HG02973 (cell line): Measurements from ENCODE around the gene SEMA4D.

ENCODE experiments used
- ATAC-seq: cut with Tn5 transposase; IDR thresholded peaks from one replicate; pipeline ENCODE4 v1.9.1; 2021; ENCODE audit warnings: moderate library complexity; ENCODE audit not compliant: unreplicated experiment

SEMA4D gene

DNA sequence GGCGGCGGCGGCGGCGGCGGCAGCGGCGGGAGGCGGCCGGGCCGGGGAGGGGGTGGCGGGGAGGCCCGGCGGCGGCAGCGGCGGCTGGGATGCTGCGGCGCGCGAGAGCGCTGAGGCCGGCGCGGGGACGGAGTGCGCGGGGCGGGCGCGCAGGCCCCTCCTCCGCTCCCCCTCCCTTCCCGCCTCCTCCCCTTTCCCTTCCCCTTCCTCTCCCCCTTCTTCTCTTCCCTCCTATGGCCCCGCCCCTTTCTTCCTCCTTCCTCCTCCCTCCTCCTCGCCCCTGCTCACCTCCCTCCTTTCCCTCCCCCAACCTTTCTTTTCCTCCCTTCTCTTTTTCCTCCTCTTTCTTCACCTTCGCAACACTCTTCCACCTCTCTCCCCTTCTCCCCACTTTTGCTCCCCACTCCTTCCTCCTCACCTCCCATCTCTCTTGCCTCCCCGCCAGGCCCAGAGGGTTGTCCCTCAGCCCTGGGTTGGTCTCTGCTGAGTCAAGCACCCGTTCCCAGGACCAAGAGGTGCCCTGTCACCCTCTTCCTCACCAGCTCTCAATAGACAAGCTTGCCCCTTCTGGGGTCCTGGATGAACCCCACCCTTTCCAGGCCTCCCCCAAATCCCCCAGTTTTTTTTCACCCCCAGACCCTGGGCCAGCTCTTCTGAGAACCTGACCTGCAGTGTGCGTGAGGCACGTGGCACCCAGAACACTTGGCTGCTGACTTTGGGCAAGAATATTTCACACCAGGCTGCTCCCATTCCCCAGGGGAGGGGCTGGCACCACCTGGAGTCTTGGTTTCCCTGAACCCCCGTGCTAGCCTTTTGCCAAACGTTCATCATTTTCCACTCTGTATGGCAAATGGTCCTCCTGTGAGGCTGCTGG lies at the start of gene SEMA4D:
TSS of gene SEMA4D (minus strand) at position 136 of the 874 bp plus-strand sequence. CDS start 92,657 bp downstream, outside the sequence.
- no peak for ATAC-seq

DNA sequence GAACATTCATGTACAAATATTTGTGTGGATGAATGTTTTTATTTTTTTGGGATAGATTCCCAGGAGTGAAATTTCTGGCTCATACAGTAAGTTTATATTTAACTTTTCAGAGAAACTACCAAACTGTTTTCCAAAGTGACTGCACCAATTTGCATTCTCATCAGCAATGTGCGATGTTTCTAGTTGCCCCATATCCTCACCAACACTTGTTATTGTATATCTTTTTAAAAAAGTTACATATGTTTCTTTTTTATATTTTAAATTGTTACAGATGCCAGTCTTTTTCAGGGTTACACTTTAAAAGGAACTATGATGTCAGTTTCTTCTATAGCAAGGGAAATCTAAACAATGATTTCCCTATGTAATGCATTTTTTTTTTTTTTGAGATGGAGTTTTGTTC lies 49.1 kb upstream of the SEMA4D start:
- no peak for ATAC-seq

GRCh38 chr9:89544279-89544661 lies 46.4 kb upstream of the SEMA4D start:
- no peak for ATAC-seq

DNA sequence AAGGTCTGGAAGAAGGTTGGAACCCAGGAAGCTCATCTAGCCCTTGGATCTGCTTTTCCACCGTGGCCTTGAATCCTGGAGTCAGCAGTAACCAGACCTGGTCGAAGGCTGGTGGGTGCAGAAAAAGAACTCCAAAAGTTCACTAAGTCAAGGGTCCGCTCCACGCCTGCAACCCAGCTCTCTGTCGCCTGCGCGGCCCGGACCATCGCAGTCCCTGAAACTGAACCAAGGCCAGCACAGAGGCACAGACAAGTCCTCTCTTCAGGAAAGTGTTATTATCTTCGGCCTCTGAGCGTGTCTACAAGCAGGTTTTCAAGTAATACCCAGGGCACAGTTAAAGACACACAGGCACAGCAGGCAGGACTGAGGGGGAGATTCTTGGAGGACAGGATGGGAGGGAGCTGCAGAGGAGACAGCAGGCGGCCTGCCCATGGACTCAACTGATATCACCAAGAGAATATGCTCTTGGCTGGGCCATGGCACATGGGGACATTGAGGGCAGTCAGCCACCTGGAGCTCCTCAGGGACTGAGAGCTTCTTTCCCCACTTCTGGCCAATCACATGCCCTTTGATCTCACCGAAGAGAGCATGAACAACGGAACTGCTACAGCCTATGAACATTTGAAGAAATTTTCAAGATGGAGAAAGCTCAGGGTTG lies 45.8 kb upstream of the SEMA4D start:
- no peak for ATAC-seq

DNA sequence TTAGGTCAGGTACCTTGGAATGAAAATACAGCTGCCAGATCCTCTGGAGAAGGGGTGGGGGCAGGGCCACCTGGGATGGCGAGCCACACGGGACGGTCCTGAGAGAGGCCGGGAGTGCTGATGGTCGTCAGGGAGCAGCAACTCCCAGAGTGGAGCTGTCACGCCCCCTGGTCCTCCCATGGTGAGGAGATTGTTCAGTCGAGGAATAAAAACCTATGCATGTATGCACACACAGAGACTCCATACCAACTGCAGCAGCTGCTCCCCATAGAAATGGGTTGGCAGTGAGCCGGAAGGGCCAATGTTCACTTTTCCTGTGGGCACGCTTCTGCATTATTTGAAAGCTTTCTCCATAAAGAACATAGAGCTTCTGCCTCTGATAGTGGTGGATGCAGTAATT lies 45.2 kb upstream of the SEMA4D start:
- no peak for ATAC-seq

DNA sequence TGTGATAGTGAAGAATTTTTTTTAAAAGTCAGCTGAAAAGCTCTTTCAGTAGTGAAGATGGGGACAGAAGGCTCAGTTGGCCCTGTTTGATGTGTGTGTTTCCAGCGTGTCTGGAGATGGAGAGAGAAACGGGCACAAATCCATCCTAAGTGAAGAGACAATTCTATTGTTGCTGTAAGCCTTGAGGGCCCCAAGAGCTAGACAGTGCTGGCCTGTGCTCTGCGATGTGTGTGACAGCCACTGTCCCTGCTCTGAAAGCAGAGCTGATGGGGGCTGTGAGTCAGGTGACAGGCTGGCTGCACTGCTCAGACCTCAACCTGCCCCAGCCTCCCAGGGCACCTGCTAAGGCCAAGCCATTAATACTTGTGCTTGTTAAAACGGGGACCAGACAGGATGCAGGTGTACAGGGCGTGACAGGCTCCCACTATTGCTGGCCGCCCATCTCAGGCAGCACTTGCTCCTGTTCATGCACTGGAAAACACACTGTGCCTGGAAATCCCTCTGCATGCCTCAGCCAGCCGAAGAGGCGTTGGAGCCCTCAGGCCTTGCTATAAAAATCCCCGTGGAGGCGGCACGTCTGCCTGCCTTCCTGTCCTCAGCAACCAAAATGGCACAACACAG lies 44.6 kb upstream of the SEMA4D start:
- ATAC-seq, result no peak

DNA sequence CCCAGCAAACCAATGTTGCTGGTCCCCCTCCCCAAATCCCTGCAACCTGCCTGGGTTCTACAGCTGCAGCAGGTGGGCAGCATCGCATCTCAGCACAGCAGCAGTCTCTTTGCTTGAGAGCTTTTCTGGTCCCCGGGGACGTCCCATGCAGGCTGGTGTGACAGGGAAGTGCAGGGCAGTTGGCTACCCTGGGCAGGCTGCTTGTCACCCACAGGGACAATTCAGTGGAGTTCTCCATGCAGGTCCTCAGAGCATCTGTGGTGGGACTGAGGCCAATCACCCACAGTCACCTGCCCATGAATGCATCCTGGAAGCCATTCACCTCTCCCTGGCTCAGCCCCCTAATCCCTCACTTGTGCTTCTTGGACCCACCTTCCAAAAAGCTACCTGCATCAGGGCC lies 43.9 kb upstream of the SEMA4D start:
- no peak for ATAC-seq

DNA sequence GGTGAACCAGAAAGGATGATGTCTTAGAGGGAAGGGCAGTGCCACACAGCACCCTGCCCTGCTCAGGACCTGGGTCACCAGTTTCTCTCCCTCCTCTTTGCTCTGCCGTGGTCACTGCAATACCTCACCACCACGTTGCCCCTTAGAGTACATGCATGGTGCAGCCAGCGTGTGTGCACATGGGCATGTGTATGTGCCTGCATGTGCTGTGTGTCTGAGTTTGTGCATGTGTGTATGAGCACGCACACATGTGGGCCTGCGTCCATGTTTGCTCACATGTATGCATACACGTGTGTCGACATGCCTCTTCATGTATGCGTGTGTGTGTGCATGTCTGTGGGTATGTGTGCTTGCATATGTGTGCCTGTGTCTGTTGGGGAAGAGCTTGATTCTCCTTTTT lies 41.5 kb upstream of the SEMA4D start:
- no peak for ATAC-seq

- ATAC-seq, result no peak
These were observed 41.0 kb upstream of the SEMA4D start for GRCh38 chr9:89538871-89539270.

- no peak for ATAC-seq
These were observed 39.3 kb upstream of the SEMA4D start for GRCh38 chr9:89537166-89537565.

GRCh38 chr9:89536600-89536999 lies 38.7 kb upstream of the SEMA4D start:
- peak; percentile 37 for ATAC-seq

DNA sequence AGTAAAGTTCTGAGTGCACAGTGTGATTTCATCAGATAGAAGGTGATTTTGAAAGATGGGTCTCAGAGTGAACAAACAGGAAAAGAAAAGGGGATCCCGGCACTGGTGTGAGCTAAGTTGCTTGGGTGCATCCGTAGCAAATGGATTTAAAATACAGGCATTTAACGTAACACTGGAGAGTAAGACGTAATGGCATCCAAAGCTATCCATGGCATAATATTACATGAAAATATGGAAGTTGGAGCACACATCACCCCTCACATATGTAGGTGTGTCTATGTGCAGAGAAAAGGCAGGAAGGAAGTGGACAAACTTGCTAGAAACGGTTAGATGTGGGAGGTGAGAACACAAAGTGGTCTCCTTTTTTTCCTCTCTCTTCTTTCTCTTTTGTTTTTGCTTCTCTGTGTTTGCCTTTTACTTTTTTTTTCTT lies 38.2 kb upstream of the SEMA4D start:
- peak; percentile 62 for ATAC-seq

- no peak for ATAC-seq
These were observed 37.5 kb upstream of the SEMA4D start for GRCh38 chr9:89535461-89535860.

GRCh38 chr9:89534515-89535287 lies 36.8 kb upstream of the SEMA4D start:
- no peak for ATAC-seq

GRCh38 chr9:89533411-89534095 lies 35.6 kb upstream of the SEMA4D start:
- ATAC-seq, result no peak

- no peak for ATAC-seq
These were observed 35.0 kb upstream of the SEMA4D start for GRCh38 chr9:89532944-89533343.

DNA sequence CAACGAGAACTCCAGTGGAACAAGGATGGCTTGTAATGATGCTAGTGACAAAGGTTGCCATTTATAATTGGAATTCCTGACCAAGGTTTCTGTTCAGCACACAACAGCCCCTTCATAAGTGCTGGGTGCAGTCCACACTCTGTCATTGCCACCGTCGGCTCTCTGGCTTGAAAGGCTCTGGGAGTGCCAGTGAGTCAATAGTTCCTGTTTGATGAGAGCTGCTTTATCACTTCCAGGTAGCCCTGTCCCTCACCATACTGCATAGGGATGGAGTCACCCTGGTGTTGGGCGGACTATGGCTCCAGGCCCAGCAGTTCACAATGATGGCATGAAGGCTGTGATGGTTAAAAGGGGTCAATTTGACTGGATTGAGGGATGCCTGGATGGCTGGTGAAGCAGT lies 34.6 kb upstream of the SEMA4D start:
- no peak for ATAC-seq

- no peak for ATAC-seq
These were observed 33.9 kb upstream of the SEMA4D start for GRCh38 chr9:89531766-89532165.

- ATAC-seq, result no peak
These were observed 32.8 kb upstream of the SEMA4D start for GRCh38 chr9:89530726-89531125.

DNA sequence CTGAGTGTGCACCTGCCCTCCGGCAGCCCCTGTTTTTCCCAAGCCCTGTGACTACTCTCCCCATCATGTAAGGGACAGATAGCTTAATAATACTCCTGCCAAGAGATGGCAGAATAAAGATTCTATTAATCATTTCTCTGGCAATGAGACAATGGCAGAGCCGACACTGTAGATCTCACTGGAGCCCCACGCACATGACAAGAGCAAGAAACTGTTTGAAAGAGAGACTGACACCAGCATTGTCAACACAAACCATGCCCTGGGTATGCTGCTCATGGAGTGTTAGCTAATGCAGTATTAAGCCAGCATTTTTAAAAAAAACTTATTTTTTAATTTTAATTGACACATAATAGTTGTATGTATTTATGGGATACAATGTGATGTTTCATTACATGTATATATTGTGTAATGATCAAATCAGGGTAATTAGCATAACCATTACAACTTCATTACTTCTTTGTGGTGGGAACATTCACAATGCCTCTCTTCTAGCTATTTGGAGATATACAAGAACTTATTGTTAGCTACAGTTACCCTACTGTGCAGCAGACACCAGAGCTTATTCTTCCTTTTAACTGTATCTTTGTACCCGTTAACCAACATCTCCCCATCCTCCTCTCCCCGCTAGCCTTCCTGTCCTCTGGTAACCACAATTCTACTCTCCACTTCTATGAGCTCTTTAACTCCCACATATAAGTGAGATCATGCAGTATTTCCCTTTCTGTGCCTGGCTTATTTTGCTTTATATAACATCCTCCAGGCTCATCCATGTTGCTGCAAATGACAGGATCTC lies 31.5 kb upstream of the SEMA4D start:
- ATAC-seq, result no peak
